Stimulated activated naive B cell treated with anti-CD40 and anti-IgM and Interleukin-4, amounts not matched to agents 10 μg/mL and 1 μg/mL and 100 μg/mL, for 72 hours (primary cell): ENCODE measurements around the gene VWA2.

Experiments used
- ATAC-seq, 2 donors: fragments of 150-1000 bp; cut with Tn5 transposase; replicated peaks; 2 replicates each; pipeline ENCODE4 v1.10.0; 2021; ENCODE audit warnings: moderate library complexity in 1 of 2
- DNase-seq: peaks from one replicate; pipeline ENCODE4 v3.0.0; 2021
- H3K27ac Mint-ChIP-seq: one replicate; pipeline ENCODE4 v1.8.0; 2022; ENCODE audit warnings: mild to moderate bottlenecking, mixed read lengths
- H3K27me3 Mint-ChIP-seq, 2 donors: one replicate each; pipeline ENCODE4 v1.8.0; 2022; ENCODE audit warnings: mixed read lengths in 2 of 2
- H3K36me3 Mint-ChIP-seq, 2 donors: one replicate each; pipeline ENCODE4 v1.8.0; 2022; ENCODE audit warnings: mixed read lengths in 2 of 2, mild to moderate bottlenecking in 1 of 2
- H3K4me1 Mint-ChIP-seq, 2 donors: one replicate each; pipeline ENCODE4 v1.8.0; 2022; ENCODE audit warnings: mixed read lengths in 2 of 2, mild to moderate bottlenecking in 1 of 2
- H3K4me3 Mint-ChIP-seq, 2 donors: one replicate each; pipeline ENCODE4 v1.8.0; 2022; ENCODE audit warnings: mild to moderate bottlenecking in 2 of 2, mixed read lengths in 2 of 2, moderate library complexity in 1 of 2
- H3K9me3 Mint-ChIP-seq, 2 donors: one replicate each; pipeline ENCODE4 v1.8.0; 2022; ENCODE audit warnings: mixed read lengths in 2 of 2, mild to moderate bottlenecking in 1 of 2

Gene VWA2

GRCh38 chr10:114315566-114316420 lies 76.7 kb downstream of the VWA2 start:
- no peaks in the 10 kb centered on the region for H3K36me3 Mint-ChIP-seq
- H3K27ac Mint-ChIP-seq: no peak overlapping the region
- H3K9me3 Mint-ChIP-seq: no peaks in the 10 kb centered on the region
- no peak for ATAC-seq
- H3K4me1 Mint-ChIP-seq: no peaks in the 10 kb centered on the region
- no peak overlapping the region for H3K4me3 Mint-ChIP-seq
- DNase-seq: no peak
- peaks cover 0 to 10% of the 10 kb centered on the region in 2 donors for H3K27me3 Mint-ChIP-seq

DNA sequence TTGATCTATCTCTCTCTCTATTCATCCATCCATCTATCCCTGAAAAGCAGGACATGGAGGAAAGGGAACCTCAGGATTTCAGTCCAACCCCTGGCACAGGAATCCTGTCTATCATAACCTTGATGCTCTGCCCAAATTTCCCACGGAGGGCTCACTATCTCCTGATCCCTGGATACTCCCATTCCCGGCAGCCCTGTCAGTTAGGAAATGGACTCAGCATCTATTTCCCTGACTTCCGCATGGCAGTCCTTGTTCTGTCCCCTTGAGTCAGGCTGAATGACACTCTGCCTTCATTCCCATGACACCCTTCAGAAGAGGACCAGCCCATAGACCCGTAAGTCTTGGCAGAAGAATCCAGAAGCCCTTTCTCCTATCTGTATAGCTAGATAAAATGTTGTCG lies 77.7 kb downstream of the VWA2 start:
- Mint-ChIP-seq H3K36me3 (no peaks in the 10 kb centered on the region), H3K27ac (no peak overlapping the region), H3K27me3 (peaks cover 0 to 10% of the 10 kb centered on the region in 2 donors), H3K9me3 (no peaks in the 10 kb centered on the region), H3K4me1 (no peaks in the 10 kb centered on the region), H3K4me3 (no peak overlapping the region)
- DNase-seq: no peak
- ATAC-seq: no peak

DNA sequence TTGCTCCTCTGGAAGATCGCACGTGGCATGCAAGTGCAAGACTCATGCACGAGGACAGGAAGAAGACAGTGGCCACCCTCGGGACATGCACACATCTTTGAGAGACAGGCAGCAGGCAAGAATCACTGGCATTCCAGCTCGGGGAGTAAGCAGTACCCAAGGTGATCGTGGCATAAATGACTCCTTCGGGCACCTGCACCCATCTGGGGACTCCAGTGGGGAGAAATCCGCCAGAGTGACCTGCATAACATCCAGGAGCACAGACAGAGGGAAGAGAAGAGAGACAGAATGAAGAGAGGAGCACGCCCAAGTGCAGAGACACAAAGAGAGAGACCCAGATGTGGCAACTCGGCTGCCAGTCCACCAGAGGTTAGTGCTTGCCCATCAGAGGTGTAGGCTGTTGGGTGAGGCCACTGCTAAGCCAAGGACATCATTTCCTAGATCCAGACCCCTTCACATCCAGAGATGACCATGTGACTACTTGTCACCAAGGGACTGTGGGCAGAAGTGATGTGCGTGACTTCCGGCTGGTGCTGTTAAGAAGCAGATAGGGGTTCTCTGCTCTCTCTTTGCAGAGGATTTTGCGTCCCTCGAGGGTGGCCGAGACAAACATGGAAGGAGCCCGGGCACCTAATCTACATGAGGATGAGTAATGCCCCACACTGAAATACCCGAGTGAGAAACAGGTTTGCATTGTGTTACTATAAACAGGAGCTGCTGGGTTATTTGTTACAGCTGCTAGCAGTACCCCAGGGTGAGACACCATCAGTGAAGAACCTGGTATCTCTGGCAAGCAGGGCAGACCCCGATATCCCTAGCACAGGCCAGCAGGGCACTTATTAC lies 80.6 kb downstream of the VWA2 start:
- no peak for ATAC-seq
- H3K27ac Mint-ChIP-seq: no peak overlapping the region

GRCh38 chr10:114320249-114321116 lies 81.4 kb downstream of the VWA2 start:
- Mint-ChIP-seq H3K9me3 (no peaks in the 10 kb centered on the region), H3K27ac (no peak overlapping the region), H3K27me3 (peaks cover 0 to 10% of the 10 kb centered on the region in 2 donors), H3K4me3 (no peak overlapping the region), H3K4me1 (no peaks in the 10 kb centered on the region), H3K36me3 (no peaks in the 10 kb centered on the region)
- ATAC-seq: no peak
- no peak for DNase-seq

More for the DNA sequence above, 80.6 kb downstream of the VWA2 start:
- no peaks in the 10 kb centered on the region for H3K9me3 Mint-ChIP-seq
- peaks cover 0 to 10% of the 10 kb centered on the region in 2 donors for H3K27me3 Mint-ChIP-seq
- no peaks in the 10 kb centered on the region for H3K36me3 Mint-ChIP-seq
- no peak for DNase-seq
- no peak overlapping the region for H3K4me3 Mint-ChIP-seq
- no peaks in the 10 kb centered on the region for H3K4me1 Mint-ChIP-seq

DNA sequence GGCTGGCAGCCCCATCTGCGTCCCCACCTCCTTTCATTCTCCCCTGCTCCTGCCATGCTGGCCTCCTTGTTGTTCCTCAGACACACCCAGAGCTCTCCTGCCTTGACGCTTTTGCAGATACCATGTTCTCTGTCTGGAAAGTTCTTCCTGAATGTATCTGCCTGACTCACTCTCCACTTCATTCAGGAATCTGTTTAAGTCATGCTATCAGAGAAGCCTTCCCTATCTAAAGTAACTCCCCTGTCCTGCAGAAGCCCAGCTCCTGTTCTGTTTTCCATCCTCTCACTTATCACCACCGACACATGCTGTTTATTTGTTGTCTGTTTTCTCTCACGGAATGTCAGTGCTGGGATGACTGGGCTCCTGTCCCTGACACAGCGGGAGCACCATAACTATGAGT lies 83.3 kb downstream of the VWA2 start:
- no peaks in the 10 kb centered on the region for H3K36me3 Mint-ChIP-seq
- H3K27ac Mint-ChIP-seq: no peak overlapping the region
- H3K4me1 Mint-ChIP-seq: no peaks in the 10 kb centered on the region
- ATAC-seq: no peak
- H3K9me3 Mint-ChIP-seq: no peaks in the 10 kb centered on the region
- DNase-seq: no peak
- H3K4me3 Mint-ChIP-seq: no peak overlapping the region
- H3K27me3 Mint-ChIP-seq: no peaks in the 10 kb centered on the region

- no peaks in the 10 kb centered on the region for H3K27me3 Mint-ChIP-seq
- DNase-seq (no peak), ATAC-seq (no peak)
- no peaks in the 10 kb centered on the region for H3K9me3 Mint-ChIP-seq
- no peaks in the 10 kb centered on the region for H3K36me3 Mint-ChIP-seq
- no peak overlapping the region for H3K27ac Mint-ChIP-seq
- no peaks in the 10 kb centered on the region for H3K4me1 Mint-ChIP-seq
- H3K4me3 Mint-ChIP-seq: no peak overlapping the region
Observed at GRCh38 chr10:114323023-114323422, 84.0 kb downstream of the VWA2 start.

DNA sequence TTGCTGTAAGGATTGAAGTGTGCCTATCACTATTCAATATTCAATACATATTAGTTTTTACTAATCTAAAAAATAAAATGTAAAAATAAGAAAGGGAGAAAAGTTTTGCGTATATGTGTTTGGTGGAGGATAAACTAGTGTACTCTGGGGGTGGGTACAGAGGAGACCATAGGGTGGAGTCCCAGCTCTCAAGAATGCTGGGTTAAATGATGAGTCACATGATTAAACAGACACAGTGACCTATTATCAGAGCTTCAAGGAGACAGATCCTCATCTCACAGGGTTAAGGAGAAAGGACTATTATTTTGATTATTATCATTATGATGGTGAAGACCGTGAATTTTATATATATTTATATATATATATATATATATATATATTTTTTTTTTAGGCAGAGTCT lies 87.7 kb downstream of the VWA2 start:
- ATAC-seq: no peak
- Mint-ChIP-seq H3K4me1 (no peaks in the 10 kb centered on the region), H3K27me3 (no peaks in the 10 kb centered on the region), H3K36me3 (no peaks in the 10 kb centered on the region), H3K4me3 (no peak overlapping the region), H3K27ac (no peak overlapping the region), H3K9me3 (no peaks in the 10 kb centered on the region)
- DNase-seq: no peak

- Mint-ChIP-seq H3K9me3 (no peaks in the 10 kb centered on the region), H3K4me3 (no peak overlapping the region), H3K27me3 (no peaks in the 10 kb centered on the region), H3K36me3 (no peaks in the 10 kb centered on the region), H3K27ac (no peak overlapping the region), H3K4me1 (no peaks in the 10 kb centered on the region)
- DNase-seq: no peak
- ATAC-seq: no peak
Observed at GRCh38 chr10:114327537-114328440, 88.7 kb downstream of the VWA2 start.

GRCh38 chr10:114328441-114328812 lies 89.4 kb downstream of the VWA2 start:
- no peak overlapping the region for H3K27ac Mint-ChIP-seq
- no peak overlapping the region for H3K4me3 Mint-ChIP-seq
- no peaks in the 10 kb centered on the region for H3K9me3 Mint-ChIP-seq

GRCh38 chr10:114328874-114329273 lies 89.8 kb downstream of the VWA2 start:
- no peaks in the 10 kb centered on the region for H3K4me1 Mint-ChIP-seq
- DNase-seq: no peak
- no peak overlapping the region for H3K4me3 Mint-ChIP-seq
- no peaks in the 10 kb centered on the region for H3K36me3 Mint-ChIP-seq
- H3K9me3 Mint-ChIP-seq: no peaks in the 10 kb centered on the region
- ATAC-seq: no peak
- H3K27ac Mint-ChIP-seq: no peak overlapping the region
- H3K27me3 Mint-ChIP-seq: no peaks in the 10 kb centered on the region

More at GRCh38 chr10:114328441-114328812, 89.4 kb downstream of the VWA2 start:
- H3K27me3 Mint-ChIP-seq: no peaks in the 10 kb centered on the region
- no peaks in the 10 kb centered on the region for H3K4me1 Mint-ChIP-seq
- no peaks in the 10 kb centered on the region for H3K36me3 Mint-ChIP-seq
- DNase-seq (no peak), ATAC-seq (no peak)

GRCh38 chr10:114329634-114330365 lies 90.7 kb downstream of the VWA2 start:
- H3K36me3 Mint-ChIP-seq: no peaks in the 10 kb centered on the region
- no peaks in the 10 kb centered on the region for H3K9me3 Mint-ChIP-seq
- no peak overlapping the region for H3K27ac Mint-ChIP-seq
- H3K4me1 Mint-ChIP-seq: no peaks in the 10 kb centered on the region
- no peaks in the 10 kb centered on the region for H3K27me3 Mint-ChIP-seq
- peak; percentile 29 to 31 for ATAC-seq
- no peak for DNase-seq
- H3K4me3 Mint-ChIP-seq: no peak overlapping the region

GRCh38 chr10:114332301-114333192 lies 93.5 kb downstream of the VWA2 start:
- Mint-ChIP-seq H3K27me3 (no peaks in the 10 kb centered on the region), H3K36me3 (no peaks in the 10 kb centered on the region), H3K9me3 (no peaks in the 10 kb centered on the region), H3K4me3 (no peak overlapping the region), H3K27ac (no peak overlapping the region), H3K4me1 (peaks cover 6% of the 10 kb centered on the region in 2 donors)
- ATAC-seq (no peak), DNase-seq (no peak)
